GM18868 (cell line): ENCODE data around the gene TBX1.

Source experiments
- ATAC-seq: cut with Tn5 transposase; IDR thresholded peaks from one replicate; pipeline ENCODE4 v1.9.1; 2021; ENCODE audit warnings: mild to moderate bottlenecking, moderate library complexity; ENCODE audit not compliant: unreplicated experiment

TBX1 gene

DNA sequence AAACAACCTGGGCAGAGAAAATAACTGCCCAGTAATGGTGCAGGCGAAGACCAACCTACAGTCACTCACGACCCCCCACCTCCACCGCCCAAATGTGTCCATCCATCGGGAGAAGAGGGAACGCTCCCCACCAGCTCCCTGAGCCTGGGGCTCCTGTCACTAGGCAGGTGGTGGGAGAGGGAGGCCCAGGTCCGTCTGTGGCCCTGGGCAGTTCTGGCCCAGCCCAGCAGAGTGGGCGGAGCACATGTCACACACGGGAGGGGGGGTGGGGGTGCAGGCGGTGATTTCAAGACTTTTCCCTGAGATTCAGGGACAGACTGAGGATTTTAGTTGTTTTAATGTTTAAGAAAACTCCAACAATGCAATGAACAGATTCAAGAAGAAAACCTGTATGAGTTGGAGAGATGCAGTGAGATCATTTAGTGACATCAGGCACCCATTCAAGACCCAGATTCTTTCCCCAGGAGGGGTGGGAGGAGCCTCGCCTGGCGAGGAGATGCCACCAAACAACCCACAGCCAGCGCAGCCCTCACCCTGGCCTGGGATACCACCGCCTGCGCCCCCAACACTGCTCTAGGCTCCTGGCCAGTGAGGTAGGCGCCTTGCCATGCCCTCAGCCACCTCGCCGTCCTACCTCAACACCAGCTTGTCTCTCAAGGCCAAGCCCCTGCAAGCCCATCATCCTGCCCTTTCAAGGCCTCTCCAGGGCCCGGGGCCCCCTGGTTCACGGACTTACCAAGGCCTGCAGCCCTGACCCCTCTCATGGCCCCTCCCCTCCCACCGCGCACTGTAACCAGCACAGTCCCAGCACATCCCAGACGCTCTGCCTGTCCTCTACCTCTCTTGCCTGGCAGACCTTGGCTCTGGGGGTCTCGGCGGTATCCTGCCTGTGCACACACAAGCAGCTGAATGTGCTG lies 36.8 kb downstream of the TBX1 start:
- ATAC-seq = no peak

GRCh38 chr22:19798003-19798665 lies 37.6 kb downstream of the TBX1 start:
- ATAC-seq = no peak

DNA sequence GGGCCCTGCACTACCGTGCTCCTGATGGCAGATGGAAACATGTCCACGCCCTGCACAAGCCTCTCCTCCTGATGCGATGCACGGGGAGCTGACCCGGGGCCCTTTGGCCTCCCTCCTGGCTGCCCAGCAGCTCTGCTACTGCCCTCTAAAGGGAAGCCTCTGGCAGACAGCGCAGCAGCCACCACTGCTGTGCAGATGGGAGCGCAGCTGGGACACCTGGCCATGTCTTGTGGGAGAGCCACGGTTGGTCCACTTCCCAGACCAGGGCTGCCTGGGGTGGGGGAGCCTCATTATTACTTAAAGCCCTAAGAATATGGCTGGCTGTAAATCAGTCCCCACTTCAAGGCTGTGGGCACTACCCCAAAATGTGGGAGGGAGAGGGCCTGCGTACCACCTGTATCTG lies 38.3 kb downstream of the TBX1 start:
- ATAC-seq = no peak

DNA sequence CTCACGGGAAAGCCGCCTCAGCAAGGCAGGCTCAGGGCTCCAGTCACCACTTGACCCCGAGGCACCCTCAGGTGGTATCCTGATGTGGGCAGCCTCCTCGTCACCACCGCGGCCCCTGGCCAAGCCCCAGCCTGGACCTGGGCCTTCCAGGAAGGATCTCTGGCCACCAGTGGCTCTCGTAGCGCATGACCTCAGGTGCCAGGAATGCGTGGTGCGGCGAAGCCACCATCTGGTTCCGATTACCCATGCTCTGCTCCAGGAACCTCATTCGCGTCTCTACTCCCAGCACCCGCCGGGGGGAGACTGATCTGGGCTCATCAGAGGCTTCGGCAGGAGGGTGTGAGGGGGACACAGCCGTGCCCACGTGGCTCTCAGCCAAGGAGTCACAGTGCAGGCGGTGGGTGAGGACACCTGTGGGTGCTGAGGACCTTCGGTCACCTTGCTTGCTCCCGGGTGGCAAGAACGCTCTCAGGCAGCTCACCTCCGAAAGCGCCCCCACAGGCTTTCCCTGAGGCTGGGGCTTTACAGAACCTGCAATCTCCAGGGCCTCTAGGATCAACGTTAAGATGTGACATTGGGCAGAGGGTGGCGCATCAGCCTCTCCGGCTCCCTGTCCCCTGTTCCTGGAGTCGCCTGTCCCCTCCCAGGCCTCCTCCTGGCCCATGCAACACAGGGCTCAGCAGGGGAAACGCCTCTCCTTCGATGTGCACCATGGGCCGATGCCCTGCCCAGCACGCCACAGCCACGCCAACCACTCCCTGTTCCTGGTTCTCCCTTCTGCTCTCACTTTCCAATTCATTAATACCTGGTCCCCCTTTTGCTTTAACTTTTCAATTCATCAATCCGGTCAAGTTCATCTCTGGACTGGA lies 39.0 kb downstream of the TBX1 start:
- ATAC-seq = no peak

GRCh38 chr22:19800306-19800705 lies 39.7 kb downstream of the TBX1 start:
- ATAC-seq = no peak

- ATAC-seq = no peak
Measured at GRCh38 chr22:19800761-19801244, 40.2 kb downstream of the TBX1 start.

GRCh38 chr22:19801340-19802000 lies 40.9 kb downstream of the TBX1 start:
- no peak for ATAC-seq

- ATAC-seq = no peak
Measured at GRCh38 chr22:19802001-19802893, 41.7 kb downstream of the TBX1 start.

GRCh38 chr22:19802894-19803735 lies 42.5 kb downstream of the TBX1 start:
- no peak for ATAC-seq

DNA sequence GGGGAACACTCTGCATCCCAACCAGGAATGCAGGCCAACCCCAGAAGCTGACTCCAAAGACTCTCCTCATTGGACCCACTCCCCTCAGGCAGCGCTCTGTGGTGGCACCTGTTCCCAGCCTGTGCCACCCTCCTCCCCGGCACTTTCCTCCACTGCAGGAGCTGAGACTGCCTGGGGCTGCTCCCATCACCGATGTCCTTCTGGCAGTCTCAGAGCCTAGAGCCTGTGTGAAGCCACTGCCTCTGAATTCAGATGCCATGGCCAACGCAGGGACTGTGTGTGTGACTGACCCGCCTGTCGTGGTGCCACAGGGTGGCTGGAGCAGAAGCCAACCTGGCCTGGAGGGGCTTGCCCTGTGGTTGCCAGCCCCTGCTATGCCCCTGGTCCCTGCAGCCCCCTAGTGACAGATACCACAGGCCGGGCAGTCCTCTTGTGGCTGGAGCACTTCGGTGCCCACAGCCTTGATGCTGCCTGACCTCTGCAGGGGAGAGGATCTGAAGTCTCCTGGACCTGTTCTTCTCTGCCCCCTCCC lies 43.2 kb downstream of the TBX1 start:
- no peak for ATAC-seq

DNA sequence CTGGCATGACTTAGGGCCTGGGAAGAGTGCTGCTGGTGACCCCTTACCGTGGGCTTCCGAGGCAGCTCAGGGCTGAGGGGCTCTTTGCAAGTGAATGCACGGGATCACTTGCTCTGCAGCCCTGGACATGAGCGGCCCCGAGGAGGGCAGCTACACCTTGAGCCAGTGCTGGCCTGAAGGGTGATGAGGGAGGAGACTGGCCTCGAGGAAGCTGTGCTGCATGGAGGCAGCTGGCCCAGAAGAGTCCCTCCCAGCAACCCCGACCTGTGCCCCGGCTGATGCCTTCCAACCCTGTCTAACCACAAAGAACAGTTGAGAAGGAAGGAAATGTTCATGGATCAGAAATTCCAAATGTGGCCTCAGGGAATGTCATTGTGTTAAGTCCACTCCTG lies 45.2 kb downstream of the TBX1 start:
- no peak for ATAC-seq

DNA sequence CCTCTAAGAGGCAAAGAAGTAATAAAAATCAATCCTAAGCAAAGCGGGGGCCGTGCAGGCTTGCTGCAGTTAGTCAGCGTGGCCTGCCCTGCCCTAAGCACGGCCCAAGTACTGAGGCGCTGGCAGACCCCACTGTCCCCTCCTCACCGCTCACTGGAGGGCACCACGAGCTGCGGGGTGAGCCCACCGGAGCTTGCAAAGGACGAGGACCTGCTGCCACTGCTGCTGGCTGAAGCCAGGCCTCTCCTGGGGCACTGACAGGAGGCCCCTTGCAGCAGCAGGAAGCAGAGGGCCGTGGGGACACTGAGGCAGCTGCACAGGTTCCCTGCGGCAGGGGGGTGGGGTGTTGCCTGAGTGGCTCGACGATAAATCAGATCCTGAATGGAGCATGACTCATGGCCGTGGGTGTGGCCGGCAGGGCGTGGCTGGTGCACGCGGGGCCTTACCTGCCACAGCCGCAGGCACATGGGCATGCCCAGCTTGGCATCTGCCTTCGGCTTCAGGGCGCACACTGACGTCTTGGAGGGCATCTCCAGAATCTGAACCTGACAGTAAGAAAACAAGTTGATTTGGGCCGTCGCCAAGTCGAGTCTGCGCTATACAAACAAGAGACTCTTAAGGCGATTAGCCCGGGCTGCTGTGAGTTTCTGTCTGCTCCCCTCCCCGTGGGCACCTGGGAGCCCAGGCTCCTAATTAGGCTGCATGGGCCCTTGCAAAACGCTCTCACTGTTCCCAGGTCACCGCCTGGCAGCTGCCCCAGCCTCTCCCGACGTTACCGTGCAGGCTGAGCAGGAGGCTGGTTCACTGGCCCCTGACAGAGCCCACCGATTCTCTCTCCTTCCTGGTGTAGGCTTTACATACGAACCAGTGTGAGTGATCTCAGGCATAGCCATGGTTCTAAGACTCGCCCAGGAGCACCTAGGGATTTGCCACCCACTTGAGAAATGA lies 45.9 kb downstream of the TBX1 start:
- no peak for ATAC-seq

DNA sequence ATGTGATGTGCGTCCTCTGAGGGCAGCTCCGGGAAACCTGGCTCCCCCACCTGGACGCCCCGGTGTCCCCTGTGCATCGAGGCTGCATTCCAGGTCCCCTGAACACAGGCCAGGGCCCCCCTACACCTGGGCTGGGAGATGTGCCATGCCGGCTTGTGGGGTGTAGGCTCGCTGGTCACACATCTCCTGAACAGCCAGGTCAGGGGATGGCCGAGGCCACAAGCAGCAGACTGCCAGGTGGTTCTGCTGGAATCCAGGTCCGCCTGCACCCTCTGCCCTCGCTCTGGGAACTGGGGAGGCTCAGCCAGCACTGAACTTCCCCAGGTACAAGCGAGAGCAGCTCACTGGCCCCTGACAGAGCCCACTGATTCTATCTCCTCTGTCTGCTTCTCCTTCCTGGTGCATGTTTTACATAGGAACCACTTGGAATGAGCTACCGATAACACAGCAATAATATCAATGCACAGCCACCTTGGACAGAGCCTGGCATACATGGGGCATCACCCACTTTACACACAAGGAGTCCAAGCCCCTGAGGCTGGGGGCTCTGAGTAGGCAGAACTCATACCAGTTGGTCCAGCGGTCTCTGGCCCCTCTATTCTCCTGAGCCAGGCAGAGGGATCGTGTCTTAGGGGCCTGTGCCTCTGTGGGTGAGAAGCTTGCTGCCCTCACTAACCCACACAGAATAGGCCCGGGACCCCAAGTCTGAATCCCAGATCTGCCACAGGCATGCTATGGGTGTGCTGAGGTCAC lies 46.8 kb downstream of the TBX1 start:
- ATAC-seq = no peak

DNA sequence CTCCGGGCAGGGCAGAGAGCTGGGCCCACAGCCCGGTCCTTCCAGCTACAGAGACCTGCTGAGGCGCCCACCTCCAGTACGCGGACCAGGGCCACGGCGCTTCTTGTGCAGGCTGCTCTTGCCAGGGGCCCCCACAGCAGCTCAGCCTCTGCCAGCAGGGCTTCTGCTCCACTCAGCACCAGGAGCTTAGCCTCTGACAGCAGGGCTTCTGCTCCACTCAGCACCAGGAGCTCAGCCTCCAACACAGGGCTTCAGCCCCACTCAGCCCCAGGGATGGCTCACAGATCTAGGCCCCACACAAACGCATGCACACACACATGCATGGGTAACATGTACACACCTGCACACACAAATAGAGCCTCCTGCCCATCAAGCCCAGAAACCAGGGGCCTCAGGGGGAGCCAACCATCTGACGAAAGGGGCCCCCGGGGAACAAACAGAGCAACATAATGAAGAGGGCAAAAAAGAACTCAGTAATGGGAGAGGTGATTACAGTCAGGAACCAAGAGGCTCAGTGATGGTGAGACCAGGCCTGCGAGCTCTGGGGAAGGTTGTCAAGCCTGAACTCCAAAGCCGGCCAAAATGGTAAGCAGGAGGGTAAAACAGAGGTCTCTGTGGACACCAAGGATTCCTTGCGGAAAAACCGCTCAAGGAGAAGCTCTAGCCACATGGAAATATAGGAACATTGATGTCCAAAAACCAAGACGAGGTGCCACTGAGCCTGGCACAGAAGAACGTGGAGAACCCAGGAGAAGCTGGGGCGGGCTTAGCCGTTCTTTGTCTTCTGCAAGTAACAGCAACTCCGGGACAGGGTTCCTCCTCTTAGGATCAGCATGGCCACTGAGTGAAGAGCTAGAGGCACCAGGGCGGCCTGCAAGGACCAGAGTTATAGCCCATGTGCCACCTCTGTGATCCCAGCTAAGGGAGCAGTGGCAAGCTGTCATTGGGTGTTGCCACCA lies 47.6 kb downstream of the TBX1 start:
- ATAC-seq = no peak

GRCh38 chr22:19808873-19809478 lies 48.4 kb downstream of the TBX1 start:
- no peak for ATAC-seq
